ENCODE data around the gene UBE2O.

GRCh38 chr17:76492989-76493501 lies 40.1 kb upstream of the UBE2O start:
- TF ChIP-seq CTCF (IDR thresholded peaks at IDR 0.05; ENCODE audit: low read depth, low read length) (no peak), EZH2phosphoT487 (IDR thresholded peaks at IDR 0.05; ENCODE audit: low read depth) (no peak)
